Neural cell (in vitro differentiated cells): ENCODE data around the gene PTBP2. TPM values are rescaled to one million over a fixed set of nuclear protein-coding genes. Genes with fewer than 3 reads are reported as not detected.

Experiments used
- H2AFZ ChIP-seq: fragments of 200-600, 300-800 bp; sonication (generic), shearing (Covaris generic); 2 replicates; pipeline ENCODE4 v1.6.0; 2014; ENCODE audit warnings: low read depth, mild to moderate bottlenecking, antibody characterized with exemption, low read length, moderate library complexity
- H3F3A ChIP-seq: fragments of 200-600 bp; shearing (Covaris generic); 2 replicates; pipeline ENCODE4 v1.6.1; 2016; ENCODE audit warnings: mild to moderate bottlenecking, moderate library complexity, mixed read lengths, antibody characterized with exemption, low read length; ENCODE audit not compliant: insufficient read depth, poor library complexity, severe bottlenecking
- H3K27ac ChIP-seq: fragments of 200-600, 300-800 bp; sonication (generic), shearing (Covaris generic); 2 replicates; pipeline ENCODE4 v1.5.1; 2014; ENCODE audit warnings: mild to moderate bottlenecking, low read length, moderate library complexity
- H3K27me3 ChIP-seq: fragments of 300-800, 200-600 bp; sonication (generic), shearing (Covaris generic); 2 replicates; pipeline ENCODE4 v1.6.0; 2014; ENCODE audit warnings: mild to moderate bottlenecking, low read depth, low read length, moderate library complexity; ENCODE audit not compliant: insufficient read depth
- H3K36me3 ChIP-seq: fragments of 300-800, 200-600 bp; sonication (generic), shearing (Covaris generic); 2 replicates; pipeline ENCODE4 v1.5.1; 2014; ENCODE audit warnings: mild to moderate bottlenecking, antibody characterized with exemption, low read length, moderate library complexity; ENCODE audit not compliant: insufficient read depth
- H3K4me2 ChIP-seq: fragments of 300-800, 200-600 bp; sonication (generic), shearing (Covaris generic); 2 replicates; pipeline ENCODE4 v1.6.0; 2014; ENCODE audit warnings: mild to moderate bottlenecking, low read length
- H3K4me3 ChIP-seq: fragments of 300-800, 200-600 bp; sonication (generic), shearing (Covaris generic); 2 replicates; pipeline ENCODE4 v1.5.1; 2014; ENCODE audit warnings: mild to moderate bottlenecking, low read length, moderate library complexity
- H3K79me2 ChIP-seq: fragments of 200-600 bp; shearing (Covaris generic); replicated peaks from 2 replicates; pipeline ENCODE4 v1.6.0; 2014; ENCODE audit warnings: mild to moderate bottlenecking, low read length, moderate library complexity; ENCODE audit not compliant: insufficient read depth
- H3K9ac ChIP-seq: fragments of 300-800, 200-600 bp; sonication (generic), shearing (Covaris generic); 2 replicates; pipeline ENCODE4 v1.6.1; 2016; ENCODE audit warnings: mild to moderate bottlenecking, low read length, mixed read lengths
- H3K9me2 ChIP-seq: fragments of 200-600 bp; shearing (Covaris generic); 2 replicates; pipeline ENCODE4 v1.6.1; 2016; ENCODE audit warnings: mild to moderate bottlenecking, low read length, mixed read lengths; ENCODE audit not compliant: insufficient read depth
- H3K9me3 ChIP-seq: fragments of 200-600, 300-800 bp; sonication (generic), shearing (Covaris generic); 2 replicates; pipeline ENCODE4 v1.6.1; 2016; ENCODE audit warnings: mild to moderate bottlenecking, mixed run types, low read length, moderate library complexity, mixed read lengths
- H4K20me1 ChIP-seq: fragments of 200-600 bp; shearing (Covaris generic); 2 replicates; pipeline ENCODE4 v1.6.1; 2016; ENCODE audit warnings: mild to moderate bottlenecking, mixed run types; ENCODE audit not compliant: insufficient read depth
- CTCF ChIP-seq: fragments of 450-650 bp; IDR thresholded peaks from 2 replicates; pipeline ENCODE4 v1.5.1; 2014; ENCODE audit warnings: antibody characterized with exemption, mild to moderate bottlenecking, moderate library complexity; ENCODE audit not compliant: poor library complexity, severe bottlenecking
- EP300 ChIP-seq: fragments of 450-650 bp; conservative IDR thresholded peaks from 2 replicates; pipeline ENCODE4 v1.6.1; 2014; ENCODE audit warnings: antibody characterized with exemption, mild to moderate bottlenecking, moderate library complexity; ENCODE audit not compliant: poor library complexity, severe bottlenecking
- EZH2 ChIP-seq: fragments of 200-600, 300-800 bp; shearing (Covaris generic), sonication (generic); IDR thresholded peaks from 2 replicates; pipeline ENCODE4 v1.6.1; 2014; ENCODE audit warnings: antibody characterized with exemption, low read length, borderline replicate concordance, mild to moderate bottlenecking; ENCODE audit not compliant: insufficient read depth, poor library complexity, severe bottlenecking
- MXI1 ChIP-seq: fragments of 450-650 bp; conservative IDR thresholded peaks from 2 replicates; pipeline ENCODE4 v1.6.1; 2014; ENCODE audit warnings: antibody characterized with exemption, mild to moderate bottlenecking; ENCODE audit not compliant: poor library complexity, severe bottlenecking
- POLR2AphosphoS5 ChIP-seq: IDR thresholded peaks from 2 replicates; pipeline ENCODE4 v1.6.1; 2012
- RAD21 ChIP-seq: fragments of 450-650 bp; conservative IDR thresholded peaks from 2 replicates; pipeline ENCODE4 v1.6.1; 2014; ENCODE audit warnings: antibody characterized with exemption, mild to moderate bottlenecking, moderate library complexity
- REST ChIP-seq: IDR thresholded peaks from 2 replicates; pipeline ENCODE4 v1.6.1; 2012; ENCODE audit warnings: borderline replicate concordance
- SMC3 ChIP-seq: fragments of 450-650 bp; conservative IDR thresholded peaks from 2 replicates; pipeline ENCODE4 v1.6.1; 2014; ENCODE audit warnings: antibody characterized with exemption, mild to moderate bottlenecking, moderate library complexity; ENCODE audit not compliant: poor library complexity
- TAF1 ChIP-seq: IDR thresholded peaks from 2 replicates; pipeline ENCODE4 v1.6.1; 2012; ENCODE audit warnings: low read depth
- polyA plus RNA-seq: library from polyadenylated mRNA; depleted of rRNA; stranded (reverse); fragments of >200 nt; gene quantifications from 2 replicates; pipeline ENCODE4 v1.2.3, GENCODE V29; 2014

PTBP2 gene
- polyA plus RNA-seq, 1 donor from 2014 or later, result 319 TPM

GRCh38 chr1:96820107-96820506 lies 98.5 kb downstream of the PTBP2 start:
- TF ChIP-seq SMC3 (no peak), TAF1 (no peak), EZH2 (no peak), REST (no peak), EP300 (no peak), POLR2AphosphoS5 (no peak), MXI1 (no peak), CTCF (no peak), RAD21 (no peak)
- Histone ChIP-seq H3K79me2 (no peaks in the 10 kb centered on the region), H3K27me3 (no peaks in the 10 kb centered on the region), H3K36me3 (peaks cover 4% of the 10 kb centered on the region), H3F3A (no peaks in the 10 kb centered on the region), H4K20me1 (no peaks in the 10 kb centered on the region), H3K4me2 (no peak overlapping the region), H3K27ac (no peak overlapping the region), H2AFZ (no peak overlapping the region), H3K4me3 (no peak overlapping the region), H3K9me2 (no peaks in the 10 kb centered on the region), H3K9ac (no peak overlapping the region), H3K9me3 (no peaks in the 10 kb centered on the region)

GRCh38 chr1:96820671-96821070 lies 99.1 kb downstream of the PTBP2 start:
- H3K4me2 ChIP-seq, result no peak overlapping the region
- TF ChIP-seq EP300 (no peak), SMC3 (no peak), REST (no peak), POLR2AphosphoS5 (no peak)
- no peaks in the 10 kb centered on the region for H4K20me1 ChIP-seq
- no peak overlapping the region for H3K9ac ChIP-seq
- H3K36me3 ChIP-seq, result peaks cover 4% of the 10 kb centered on the region
- H3K79me2 ChIP-seq, result no peaks in the 10 kb centered on the region
- no peak overlapping the region for H3K27ac ChIP-seq
- no peak overlapping the region for H2AFZ ChIP-seq
- H3K9me2 ChIP-seq, result no peaks in the 10 kb centered on the region
- no peaks in the 10 kb centered on the region for H3K27me3 ChIP-seq
- H3K4me3 ChIP-seq, result no peak overlapping the region
- no peaks in the 10 kb centered on the region for H3F3A ChIP-seq
- H3K9me3 ChIP-seq, result no peaks in the 10 kb centered on the region
